HCT116 (cell line): ENCODE data around the gene SORL1. TPM values are rescaled to one million over a fixed set of nuclear protein-coding genes. Genes with fewer than 3 reads are reported as not detected.

Experiments used
- ATAC-seq: fragments of 200-7000 bp; cut with Tn5 transposase; 2 replicates; pipeline ENCODE4 v1.9.1; 2020; ENCODE audit warnings: mild to moderate bottlenecking, moderate library complexity
- BruUV-seq: library from RNA; stranded (reverse); fragments of 400-500 nt; replicated peaks from 2 replicates; lab custom pipeline; 2021; lab: Mats Ljungman, UMichigan
- CTCF ChIA-PET: fragments of 300-600 bp; sonication (Branson Sonifier 250); formaldehyde crosslinking; loops from one replicate; lab custom pipeline; 2021; ENCODE audit warnings: antibody characterized with exemption; lab: Charles Lee
- POLR2A ChIA-PET: fragments of 300-600, 350-600 bp; sonication (Branson Sonifier 250); formaldehyde crosslinking; loops from one replicate; lab custom pipeline; 2021; ENCODE audit warnings: antibody characterized with exemption; lab: Charles Lee
- RAD21 ChIA-PET, 2 experiments: fragments of 300-600 bp; sonication (Branson Sonifier 250); formaldehyde crosslinking; loops; one replicate each; lab custom pipeline; 2023; ENCODE audit warnings: low total read pairs in 2 of 2; ENCODE audit not compliant: uncharacterized antibody in 2 of 2, unreplicated experiment in 2 of 2, low non-redundant PET in 1 of 2; lab: Charles Lee
- DNase-seq: peaks from one replicate; pipeline ENCODE4 v3.0.0-alpha.2; 2010; ENCODE audit warnings: low read depth, low spot score
- H2AFZ ChIP-seq: fragments of 200-600 bp; shearing (Covaris generic), sonication (generic); 2 replicates; pipeline ENCODE4 v1.6.1; 2017; ENCODE audit warnings: low read depth, mixed run types, mixed read lengths, antibody characterized with exemption, low read length; ENCODE audit not compliant: poor library complexity, severe bottlenecking
- H3K27ac ChIP-seq: 2 replicates; pipeline ENCODE4 v1.5.1; 2012; ENCODE audit warnings: low read depth, low read length
- H3K27me3 ChIP-seq: fragments of 200-600 bp; sonication (generic); 2 replicates; pipeline ENCODE4 v1.6.1; 2016; ENCODE audit warnings: mixed run types, low read length, mixed read lengths; ENCODE audit not compliant: insufficient read depth
- H3K36me3 ChIP-seq, 2 experiments: fragments of 200-500 bp in 1 of 2; fragments of 200-600 bp in 1 of 2; sonication (Bioruptor generic) in 1 of 2; sonication (generic) in 1 of 2; 2 replicates each; pipeline versions ENCODE4 v1.5.1 to v1.6.1; 2014 to 2016; ENCODE audit warnings: low read length in 2 of 2, inconsistent platforms in 1 of 2, mixed read lengths in 1 of 2, mixed run types in 1 of 2; ENCODE audit not compliant: insufficient read depth in 2 of 2, control insufficient read depth in 1 of 2
- H3K4me1 ChIP-seq, 2 experiments: fragments of 200-600 bp in 1 of 2; sonication (generic) in 1 of 2; 2 replicates each; pipeline versions ENCODE4 v1.5.1 to v1.6.1; 2012 to 2017; ENCODE audit warnings: low read length in 2 of 2, inconsistent platforms in 1 of 2, mild to moderate bottlenecking in 1 of 2, mixed read lengths in 1 of 2, mixed run types in 1 of 2, moderate library complexity in 1 of 2; ENCODE audit not compliant: insufficient read depth in 2 of 2, control insufficient read depth in 1 of 2
- H3K4me2 ChIP-seq: fragments of 200-600 bp; sonication (generic); 2 replicates; pipeline ENCODE4 v1.6.1; 2017; ENCODE audit warnings: mixed run types, low read length, mixed read lengths
- H3K4me3 ChIP-seq, 2 experiments: fragments of 200-600 bp in 1 of 2; sonication (generic) in 1 of 2; replicated peaks in 1 of 2; 2 replicates each; pipeline ENCODE4 v1.5.1; 2011 to 2016; ENCODE audit warnings: low read length in 2 of 2, control low read depth in 1 of 2, low read depth in 1 of 2, mild to moderate bottlenecking in 1 of 2, mixed read lengths in 1 of 2, mixed run types in 1 of 2
- H3K79me2 ChIP-seq: fragments of 200-600 bp; sonication (generic); 2 replicates; pipeline ENCODE4 v1.6.1; 2017; ENCODE audit warnings: mild to moderate bottlenecking, mixed run types, low read length, moderate library complexity, mixed read lengths; ENCODE audit not compliant: insufficient read depth
- H3K9ac ChIP-seq: fragments of 200-600 bp; sonication (generic); 2 replicates; pipeline ENCODE4 v1.6.1; 2016; ENCODE audit warnings: low read length, mixed read lengths
- H3K9me2 ChIP-seq: fragments of 200-600 bp; sonication (generic), shearing (Covaris generic); 2 replicates; pipeline ENCODE4 v1.6.1; 2017; ENCODE audit warnings: mixed run types, mild to moderate bottlenecking, moderate library complexity; ENCODE audit not compliant: insufficient read depth
- H3K9me3 ChIP-seq, 2 experiments: fragments of 200-500 bp in 1 of 2; fragments of 200-600 bp in 1 of 2; sonication (Bioruptor generic) in 1 of 2; sonication (generic) in 1 of 2; 2 replicates each; pipeline ENCODE4 v1.6.1; 2014 to 2017; ENCODE audit warnings: low read length in 2 of 2, mixed read lengths in 2 of 2, inconsistent platforms in 1 of 2, low read depth in 1 of 2, mild to moderate bottlenecking in 1 of 2, mixed run types in 1 of 2, moderate library complexity in 1 of 2; ENCODE audit not compliant: control insufficient read depth in 1 of 2, insufficient read depth in 1 of 2
- H4K20me1 ChIP-seq: fragments of 200-600 bp; sonication (generic), shearing (Covaris generic); 2 replicates; pipeline ENCODE4 v1.6.1; 2017; ENCODE audit warnings: mixed run types, mild to moderate bottlenecking, moderate library complexity; ENCODE audit not compliant: insufficient read depth
- EGR1 ChIP-seq: IDR thresholded peaks from 2 replicates; pipeline ENCODE4 v1.6.1; 2012; ENCODE audit warnings: low read depth
- ELF1 ChIP-seq: IDR thresholded peaks from 2 replicates; pipeline ENCODE4 v1.6.1; 2012; ENCODE audit warnings: low read depth, borderline replicate concordance
- POLR2A ChIP-seq: IDR thresholded peaks from 2 replicates; pipeline ENCODE4 v1.7.0; 2011; ENCODE audit warnings: borderline replicate concordance; ENCODE audit not compliant: insufficient read depth, insufficient read length; ENCODE audit errors: extremely low read depth
- POLR2AphosphoS5 ChIP-seq: IDR thresholded peaks from 2 replicates; pipeline ENCODE4 v1.6.1; 2011; ENCODE audit warnings: mild to moderate bottlenecking, low read depth, low read length, moderate library complexity
- RAD21 ChIP-seq: IDR thresholded peaks from 2 replicates; pipeline ENCODE4 v1.6.1; 2012; ENCODE audit warnings: low read depth, mild to moderate bottlenecking
- REST ChIP-seq: IDR thresholded peaks from 2 replicates; pipeline ENCODE4 v1.6.1; 2012; ENCODE audit warnings: low read depth
- SP1 ChIP-seq: IDR thresholded peaks from 2 replicates; pipeline ENCODE4 v1.6.1; 2012; ENCODE audit warnings: low read depth
- ZNF274 ChIP-seq: fragments of 200-500 bp; sonication (Bioruptor generic); IDR thresholded peaks from 2 replicates; pipeline ENCODE4 v1.6.1; 2014; ENCODE audit warnings: mild to moderate bottlenecking, low read depth, low read length, inconsistent platforms
- intact Hi-C: fragments of 100-400 bp; cut with micrococcal nuclease; formaldehyde crosslinking; loops from 2 replicates; pipeline ENCODE4 v1.10.0; 2022
- total RNA-seq: library from RNA; stranded (reverse); gene quantifications from one replicate; pipeline ENCODE4 v1.2.1, GENCODE V29; 2021; ENCODE audit not compliant: unreplicated experiment
- TF ChIP-seq, protein P1 (sequence below): IDR thresholded peaks from 2 replicates; pipeline ENCODE4 v1.6.1; 2011; ENCODE audit warnings: mild to moderate bottlenecking, low read length, moderate library complexity; ENCODE audit not compliant: insufficient replicate concordance; ENCODE audit errors: extremely low read depth

SORL1 gene
- total RNA-seq, 1 experiment from 2014 or later, result 17.4 TPM

- no peaks in the 10 kb centered on the region for H3K36me3 ChIP-seq
- no peaks in the 10 kb centered on the region for H4K20me1 ChIP-seq
- RAD21 ChIA-PET, result no interaction called here
- no peak for DNase-seq
- no peaks in the 10 kb centered on the region for H3K27me3 ChIP-seq
- H3K9ac ChIP-seq, result no peak overlapping the region
- no peaks in the 10 kb centered on the region for H3K9me3 ChIP-seq
- CTCF ChIA-PET, result no interaction called here
- no peak overlapping the region for H3K27ac ChIP-seq
- H2AFZ ChIP-seq, result no peak overlapping the region
- H3K4me1 ChIP-seq, result no peaks in the 10 kb centered on the region
- TF ChIP-seq ELF1 (no peak), POLR2AphosphoS5 (no peak), EGR1 (no peak), POLR2A (no peak), SP1 (no peak), ZNF274 (no peak), REST (no peak), RAD21 (no peak)
- TF ChIP-seq, protein P1, sequence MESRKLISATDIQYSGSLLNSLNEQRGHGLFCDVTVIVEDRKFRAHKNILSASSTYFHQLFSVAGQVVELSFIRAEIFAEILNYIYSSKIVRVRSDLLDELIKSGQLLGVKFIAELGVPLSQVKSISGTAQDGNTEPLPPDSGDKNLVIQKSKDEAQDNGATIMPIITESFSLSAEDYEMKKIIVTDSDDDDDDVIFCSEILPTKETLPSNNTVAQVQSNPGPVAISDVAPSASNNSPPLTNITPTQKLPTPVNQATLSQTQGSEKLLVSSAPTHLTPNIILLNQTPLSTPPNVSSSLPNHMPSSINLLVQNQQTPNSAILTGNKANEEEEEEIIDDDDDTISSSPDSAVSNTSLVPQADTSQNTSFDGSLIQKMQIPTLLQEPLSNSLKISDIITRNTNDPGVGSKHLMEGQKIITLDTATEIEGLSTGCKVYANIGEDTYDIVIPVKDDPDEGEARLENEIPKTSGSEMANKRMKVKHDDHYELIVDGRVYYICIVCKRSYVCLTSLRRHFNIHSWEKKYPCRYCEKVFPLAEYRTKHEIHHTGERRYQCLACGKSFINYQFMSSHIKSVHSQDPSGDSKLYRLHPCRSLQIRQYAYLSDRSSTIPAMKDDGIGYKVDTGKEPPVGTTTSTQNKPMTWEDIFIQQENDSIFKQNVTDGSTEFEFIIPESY, result no peak
- TF ChIP-seq, all 23 proteins: peak for 0
- Histone ChIP-seq H3K4me3 (no peak overlapping the region), H3K79me2 (no peaks in the 10 kb centered on the region), H3K9me2 (no peaks in the 10 kb centered on the region), H3K4me2 (no peak overlapping the region)
- intact Hi-C loops, result no loop called here
- POLR2A ChIA-PET, result no interaction called here
- ATAC-seq, result no peak
- BruUV-seq, result no TSS peak
Observed at GRCh38 chr11:121571506-121571905, 119.4 kb downstream of the SORL1 start.
